DOHH2 (cell line): ENCODE data around the gene ATP2B2.

Experiments
- H3F3A ChIP-seq: fragments of 200-600 bp; sonication (generic), shearing (Covaris generic); 2 replicates; pipeline ENCODE4 v1.6.0; 2016; ENCODE audit warnings: antibody characterized with exemption, mild to moderate bottlenecking; ENCODE audit not compliant: control insufficient read depth, insufficient read depth
- H3K27ac ChIP-seq: fragments of 200-600 bp; sonication (generic); 2 replicates; pipeline ENCODE4 v1.5.1; 2014; ENCODE audit warnings: low read depth, mild to moderate bottlenecking, low read length, moderate library complexity
- H3K27me3 ChIP-seq: fragments of 200-600 bp; sonication (generic); 2 replicates; pipeline ENCODE4 v1.6.1; 2014; ENCODE audit warnings: mild to moderate bottlenecking, low read length, mixed read lengths; ENCODE audit not compliant: control insufficient read depth
- H3K36me3 ChIP-seq: fragments of 200-600 bp; sonication (generic); 2 replicates; pipeline ENCODE4 v1.6.1; 2014; ENCODE audit warnings: mild to moderate bottlenecking, low read length, moderate library complexity, mixed read lengths; ENCODE audit not compliant: control insufficient read depth
- H3K4me1 ChIP-seq: fragments of 200-600 bp; sonication (generic); 2 replicates; pipeline ENCODE4 v1.6.1; 2014; ENCODE audit warnings: mild to moderate bottlenecking, low read length, mixed read lengths; ENCODE audit not compliant: control insufficient read depth
- H3K4me2 ChIP-seq: fragments of 200-600 bp; sonication (generic); 2 replicates; pipeline ENCODE4 v1.6.0; 2014; ENCODE audit warnings: mild to moderate bottlenecking, low read length, moderate library complexity
- H3K4me3 ChIP-seq: fragments of 200-600 bp; sonication (generic); 2 replicates; pipeline ENCODE4 v1.5.1; 2014; ENCODE audit warnings: mild to moderate bottlenecking, low read length, mixed read lengths
- H3K79me2 ChIP-seq: fragments of 200-600 bp; sonication (generic); 2 replicates; pipeline ENCODE4 v1.6.1; 2014; ENCODE audit warnings: mild to moderate bottlenecking, low read length, mixed read lengths; ENCODE audit not compliant: control insufficient read depth
- H3K9me2 ChIP-seq: fragments of 200-600 bp; sonication (generic); replicated peaks from 2 replicates; pipeline ENCODE4 v1.6.1; 2014; ENCODE audit warnings: mild to moderate bottlenecking, low read length, mixed read lengths; ENCODE audit not compliant: control insufficient read depth
- H3K9me3 ChIP-seq: fragments of 200-600 bp; sonication (generic); 2 replicates; pipeline ENCODE4 v1.6.1; 2014; ENCODE audit warnings: antibody characterized with exemption, low read length, mixed read lengths; ENCODE audit not compliant: control insufficient read depth, insufficient read depth
- H4K20me1 ChIP-seq: fragments of 200-600 bp; sonication (generic); 2 replicates; pipeline ENCODE4 v1.6.0; 2014; ENCODE audit warnings: low read depth, mild to moderate bottlenecking, antibody characterized with exemption, low read length, moderate library complexity; ENCODE audit not compliant: control insufficient read depth, insufficient read depth
- CTCF ChIP-seq: fragments of 200-600 bp; sonication (generic); IDR thresholded peaks from one replicate; pipeline ENCODE4 v1.5.1; 2014; ENCODE audit warnings: antibody characterized with exemption, mild to moderate bottlenecking, low read depth, low read length; ENCODE audit not compliant: poor library complexity, severe bottlenecking
- EZH2phosphoT487 ChIP-seq: fragments of 200-600 bp; sonication (generic); IDR thresholded peaks from 2 replicates; pipeline ENCODE4 v1.6.1; 2017; ENCODE audit warnings: borderline replicate concordance, mild to moderate bottlenecking, antibody characterized with exemption, low read length, moderate library complexity, mixed read lengths

The ATP2B2 gene

GRCh38 chr3:10359761-10360161, 145.6 kb downstream of the ATP2B2 start:
- no peaks in the 10 kb centered on the region for H3K36me3 ChIP-seq
- no peaks in the 10 kb centered on the region for H3K9me3 ChIP-seq
- H3K27ac ChIP-seq: no peak overlapping the region
- H3K4me2 ChIP-seq: no peak overlapping the region
- TF ChIP-seq CTCF: no peak
- no peak for TF ChIP-seq EZH2phosphoT487
- peaks cover 1% of the 10 kb centered on the region for H3K27me3 ChIP-seq
- no peak overlapping the region for H3K4me3 ChIP-seq
- peaks cover 24% of the 10 kb centered on the region for H3K4me1 ChIP-seq
- H3K9me2 ChIP-seq: no peaks in the 10 kb centered on the region
- no peaks in the 10 kb centered on the region for H4K20me1 ChIP-seq
- no peaks in the 10 kb centered on the region; the same call in 1 of the 2 replicates for H3F3A ChIP-seq
- H3K79me2 ChIP-seq: no peaks in the 10 kb centered on the region

GRCh38 chr3:10358309-10358980, 146.9 kb downstream of the ATP2B2 start:
- TF ChIP-seq CTCF (no peak), EZH2phosphoT487 (no peak)
- Histone ChIP-seq H3K27ac (no peak overlapping the region), H3K27me3 (peaks cover 6% of the 10 kb centered on the region), H3K4me1 (peaks cover 34% of the 10 kb centered on the region), H3K4me3 (no peak overlapping the region), H3K4me2 (no peak overlapping the region), H3F3A (no peaks in the 10 kb centered on the region; the same call in 1 of the 2 replicates), H3K79me2 (no peaks in the 10 kb centered on the region), H4K20me1 (no peaks in the 10 kb centered on the region), H3K9me2 (no peaks in the 10 kb centered on the region), H3K36me3 (no peaks in the 10 kb centered on the region), H3K9me3 (no peaks in the 10 kb centered on the region)

GRCh38 chr3:10357592-10358308, 147.6 kb downstream of the ATP2B2 start:
- H3K9me2 ChIP-seq: no peaks in the 10 kb centered on the region
- no peak overlapping the region for H3K4me3 ChIP-seq
- no peak overlapping the region for H3K27ac ChIP-seq
- peaks cover 34% of the 10 kb centered on the region for H3K4me1 ChIP-seq
- no peak overlapping the region; the same call in 1 of the 2 replicates for H3K4me2 ChIP-seq
- no peak for TF ChIP-seq CTCF
- TF ChIP-seq EZH2phosphoT487: no peak
- no peaks in the 10 kb centered on the region for H3K36me3 ChIP-seq
- no peaks in the 10 kb centered on the region; the same call in 1 of the 2 replicates for H3F3A ChIP-seq
- no peaks in the 10 kb centered on the region for H4K20me1 ChIP-seq
- no peaks in the 10 kb centered on the region for H3K79me2 ChIP-seq
- H3K27me3 ChIP-seq: peaks cover 6% of the 10 kb centered on the region
- no peaks in the 10 kb centered on the region for H3K9me3 ChIP-seq
